Activated CD4-positive, alpha-beta T cell treated with anti-CD3 and anti-CD28 coated beads, Interleukin-2, amount 10 ng/mL, durations not matched to agents 7 days and 5 days (primary cell): ENCODE results near the gene IDH3A. TPM values are rescaled to one million over a fixed set of nuclear protein-coding genes. Genes with fewer than 3 reads are reported as not detected.

Source experiments
- CTCF ChIA-PET: fragments of 350-600 bp; sonication (Branson Sonifier 250); formaldehyde crosslinking; loops from one replicate; lab custom pipeline; 2021; ENCODE audit warnings: antibody characterized with exemption; lab: Charles Lee
- POLR2A ChIA-PET: fragments of 350-600 bp; sonication (Branson Sonifier 250); formaldehyde crosslinking; loops from one replicate; lab custom pipeline; 2021; ENCODE audit warnings: antibody characterized with exemption; lab: Charles Lee
- DNase-seq: peaks from one replicate; pipeline ENCODE4 v3.0.0-alpha.2; 2020
- H3K27ac Mint-ChIP-seq: one replicate; pipeline ENCODE4 v1.8.0; 2021; ENCODE audit warnings: mild to moderate bottlenecking, moderate library complexity, mixed read lengths
- H3K27me3 Mint-ChIP-seq: one replicate; pipeline ENCODE4 v1.8.0; 2021; ENCODE audit warnings: mixed read lengths
- H3K36me3 Mint-ChIP-seq: one replicate; pipeline ENCODE4 v1.8.0; 2021; ENCODE audit warnings: low read depth, mixed read lengths
- H3K4me1 Mint-ChIP-seq: one replicate; pipeline ENCODE4 v1.8.0; 2021; ENCODE audit warnings: mixed read lengths
- H3K4me3 Mint-ChIP-seq: one replicate; pipeline ENCODE4 v1.8.0; 2021; ENCODE audit warnings: mild to moderate bottlenecking, moderate library complexity, mixed read lengths
- H3K9me3 Mint-ChIP-seq: one replicate; pipeline ENCODE4 v1.8.0; 2021; ENCODE audit warnings: mixed read lengths
- total RNA-seq, 2 experiments: library from RNA; stranded (reverse); gene quantifications; one replicate each; pipeline ENCODE4 v1.2.3, GENCODE V29; 2021

The IDH3A gene
- total RNA-seq = 10 to 100 TPM; 65.1 to 71.2 TPM

- Mint-ChIP-seq H3K9me3 (no peaks in the 10 kb centered on the region), H3K27me3 (no peaks in the 10 kb centered on the region), H3K4me1 (peaks cover 41% of the 10 kb centered on the region), H3K4me3 (peak within 1 kb of the TSS; percentile 96), H3K27ac (peak within 1 kb of the TSS; percentile 94), H3K36me3 (peaks cover 15% of the 10 kb centered on the region)
- POLR2A ChIA-PET = interaction anchor here (0.7 to 1.0 kb wide), 2 partner anchors 19 to 23 kb away, joined by 3 to 4 read pairs; no protein-coding TSS in a partner anchor
- DNase-seq = peak; percentile 100
- CTCF ChIA-PET = interaction anchor here (0.7 to 2.4 kb wide), 12 partner anchors 8 to 46 kb away, joined by 3 to 8 read pairs (median 5); no protein-coding TSS in a partner anchor
These were observed at the start of gene IDH3A for GRCh38 chr15:78149068-78149804. IDH3A (plus strand) TSS chr15:78149362; CDS start chr15:78149404, 42 bp downstream.

DNA sequence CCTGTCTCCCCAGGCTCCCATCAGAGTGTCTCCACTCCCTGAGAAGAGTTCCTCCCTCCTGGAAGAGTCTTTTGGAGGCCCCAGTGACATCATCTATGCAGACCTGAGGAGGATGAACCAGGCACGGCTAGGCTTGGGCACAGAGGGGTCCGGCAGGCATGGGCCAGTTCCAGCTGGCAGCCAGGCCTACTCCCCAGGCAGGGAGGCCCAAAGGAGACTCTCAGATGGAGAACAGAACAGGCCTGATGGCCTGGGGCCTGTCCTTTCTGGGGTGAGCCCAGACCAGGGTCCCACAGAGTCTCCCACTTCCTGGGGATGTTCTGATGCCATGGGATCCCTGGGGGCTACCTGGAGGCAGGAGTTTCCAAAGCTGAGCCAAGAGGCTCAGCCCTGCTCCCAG, 48.3 kb upstream of the IDH3A start:
- POLR2A ChIA-PET = no interaction called here
- Mint-ChIP-seq H3K4me3 (no peak overlapping the region), H3K9me3 (no peaks in the 10 kb centered on the region), H3K4me1 (peaks cover 47% of the 10 kb centered on the region), H3K36me3 (no peaks in the 10 kb centered on the region), H3K27me3 (no peaks in the 10 kb centered on the region), H3K27ac (peak overlapping the region; percentile 72)
- no peak for DNase-seq
- CTCF ChIA-PET = interaction anchor here (1.2 to 2.0 kb wide), 5 partner anchors 9 to 58 kb away, joined by 3 to 8 read pairs (median 4); partner anchors contain the start of gene SH2D7

DNA sequence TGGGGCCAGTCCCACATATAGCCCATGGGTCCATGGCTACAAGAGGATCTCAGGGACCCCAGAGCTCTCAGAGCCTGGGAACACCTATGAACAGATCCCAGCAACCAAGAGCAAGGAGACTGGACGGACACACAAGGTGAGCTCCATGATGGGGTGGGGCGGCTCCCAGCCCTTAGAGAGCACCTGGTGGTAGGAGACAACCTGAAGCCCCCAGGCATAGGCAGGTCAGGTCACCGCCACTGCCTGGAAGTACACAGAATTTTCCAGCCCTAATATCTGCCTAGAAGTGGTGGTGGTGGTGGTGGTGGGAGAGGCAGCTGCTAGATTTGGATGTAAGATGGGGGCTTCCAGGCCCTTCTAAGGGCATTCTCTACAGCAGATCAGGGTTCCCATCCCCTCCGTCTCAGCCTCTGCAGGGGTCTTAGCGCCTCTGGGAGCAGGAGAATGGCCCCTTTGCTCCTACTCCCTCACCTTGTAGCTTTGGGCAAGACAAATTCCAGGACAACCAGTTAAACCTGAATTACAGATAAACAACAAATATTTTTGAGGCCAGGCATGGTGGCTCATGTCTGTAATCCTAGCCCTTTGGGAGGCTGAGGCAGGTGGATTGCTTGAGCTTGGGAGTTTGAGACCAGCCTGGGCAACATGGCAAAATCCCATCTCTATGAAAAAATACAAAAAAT, 47.6 kb upstream of the IDH3A start:
- Mint-ChIP-seq H3K36me3 (no peaks in the 10 kb centered on the region), H3K27ac (peak overlapping the region; percentile 72), H3K27me3 (no peaks in the 10 kb centered on the region), H3K9me3 (no peaks in the 10 kb centered on the region), H3K4me1 (peaks cover 54% of the 10 kb centered on the region), H3K4me3 (no peak overlapping the region)
- DNase-seq = no peak
- ChIA-PET POLR2A (no interaction called here), CTCF (interaction anchor here (0.6 to 2.0 kb wide), 9 partner anchors 8 to 142 kb away, joined by 3 to 8 read pairs (median 4); partner anchors contain the start of gene SH2D7)

GRCh38 chr15:78102211-78102610, 47.0 kb upstream of the IDH3A start:
- Mint-ChIP-seq H3K9me3 (no peaks in the 10 kb centered on the region), H3K4me3 (no peak overlapping the region), H3K4me1 (peaks cover 60% of the 10 kb centered on the region), H3K36me3 (no peaks in the 10 kb centered on the region), H3K27ac (peak overlapping the region; percentile 96), H3K27me3 (no peaks in the 10 kb centered on the region)
- POLR2A ChIA-PET = no interaction called here
- no peak for DNase-seq
- CTCF ChIA-PET = interaction anchor here (0.6 to 2.0 kb wide), 9 partner anchors 8 to 143 kb away, joined by 3 to 8 read pairs (median 4); partner anchors contain the start of gene SH2D7

- H3K4me1 Mint-ChIP-seq = peaks cover 65% of the 10 kb centered on the region
- POLR2A ChIA-PET = interaction anchor here (1.5 kb wide), 1 partner anchor 335 kb away, joined by 4 read pairs; the partner anchor contains the start of gene IREB2
- DNase-seq = no peak
- H3K9me3 Mint-ChIP-seq = no peaks in the 10 kb centered on the region
- H3K27ac Mint-ChIP-seq = peak overlapping the region; percentile 96
- CTCF ChIA-PET = interaction anchor here (0.8 to 2.0 kb wide), 9 partner anchors 9 to 148 kb away, joined by 3 to 8 read pairs (median 4); partner anchors contain the start of gene SH2D7
- H3K36me3 Mint-ChIP-seq = no peaks in the 10 kb centered on the region
- no peak overlapping the region for H3K4me3 Mint-ChIP-seq
- no peaks in the 10 kb centered on the region for H3K27me3 Mint-ChIP-seq
These were observed 46.4 kb upstream of the IDH3A start for GRCh38 chr15:78102741-78103140.

GRCh38 chr15:78103406-78104118, 45.6 kb upstream of the IDH3A start:
- no peaks in the 10 kb centered on the region for H3K36me3 Mint-ChIP-seq
- no peaks in the 10 kb centered on the region for H3K9me3 Mint-ChIP-seq
- ChIA-PET POLR2A (interaction anchor here (1.5 kb wide), 1 partner anchor 334 kb away, joined by 4 read pairs; the partner anchor contains the start of gene IREB2), CTCF (interaction anchor here (0.8 to 2.0 kb wide), 6 partner anchors 9 to 149 kb away, joined by 3 to 7 read pairs (median 4); no protein-coding TSS in a partner anchor)
- peak overlapping the region; percentile 40 for H3K4me3 Mint-ChIP-seq
- DNase-seq = peak; percentile 81
- H3K27me3 Mint-ChIP-seq = no peaks in the 10 kb centered on the region
- H3K27ac Mint-ChIP-seq = peak overlapping the region; percentile 96
- H3K4me1 Mint-ChIP-seq = peaks cover 69% of the 10 kb centered on the region

- H3K27me3 Mint-ChIP-seq = no peaks in the 10 kb centered on the region
- DNase-seq = no peak
- ChIA-PET POLR2A (interaction anchor here (1.5 kb wide), 1 partner anchor 334 kb away, joined by 4 read pairs; the partner anchor contains the start of gene IREB2), CTCF (interaction anchor here (1.0 to 1.3 kb wide), 4 partner anchors 20 to 150 kb away, joined by 3 to 5 read pairs (median 4); no protein-coding TSS in a partner anchor)
- no peaks in the 10 kb centered on the region for H3K36me3 Mint-ChIP-seq
- H3K4me3 Mint-ChIP-seq = peak overlapping the region; percentile 40
- peaks cover 73% of the 10 kb centered on the region for H3K4me1 Mint-ChIP-seq
- H3K27ac Mint-ChIP-seq = peak overlapping the region; percentile 96
- no peaks in the 10 kb centered on the region for H3K9me3 Mint-ChIP-seq
These were observed 45.1 kb upstream of the IDH3A start for GRCh38 chr15:78104119-78104479.

DNA sequence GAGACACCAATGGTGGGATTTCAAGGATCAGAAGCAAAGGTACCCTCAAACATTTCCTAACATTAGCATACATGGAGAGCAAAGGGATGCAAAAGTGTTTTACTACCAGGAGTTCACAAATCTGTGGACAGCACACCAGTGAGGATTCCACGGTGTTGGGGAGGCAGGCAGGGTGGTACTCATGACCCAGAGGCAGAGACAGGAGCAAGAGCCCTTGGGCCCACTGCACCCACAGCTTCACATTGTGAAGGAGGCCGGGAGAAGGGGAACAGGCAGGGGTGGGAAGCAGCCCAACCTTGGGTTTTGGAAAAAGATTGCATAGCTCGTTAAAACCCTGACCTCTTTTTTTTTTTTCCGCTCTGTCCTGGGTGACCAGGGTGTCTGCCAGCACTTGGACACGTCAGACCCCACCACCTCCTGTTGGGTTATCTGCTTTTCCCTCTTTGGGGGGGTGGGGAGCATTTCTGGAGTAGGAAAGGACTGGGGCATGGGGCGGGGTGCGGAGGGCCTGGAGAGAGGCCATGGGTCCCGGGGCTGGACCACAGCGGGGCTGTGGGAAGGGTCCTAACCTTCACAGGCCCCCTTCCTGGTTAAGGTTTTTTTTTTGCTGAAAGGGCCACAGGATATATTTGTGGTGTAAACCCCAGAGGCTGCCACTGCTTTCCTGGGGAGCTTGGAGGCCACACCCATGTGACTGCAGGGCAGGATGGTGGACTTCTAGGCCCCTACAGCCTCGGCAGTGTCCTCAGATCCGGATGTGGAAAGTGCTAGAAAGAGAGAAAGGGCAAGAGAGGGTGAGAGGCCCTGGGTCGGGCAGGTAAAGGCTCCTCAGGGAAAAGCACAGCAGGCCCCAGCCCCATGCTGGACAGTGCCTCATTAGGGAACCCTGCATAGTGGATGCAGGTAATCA, 44.3 kb upstream of the IDH3A start:
- Mint-ChIP-seq H3K27ac (peak overlapping the region; percentile 96), H3K9me3 (no peaks in the 10 kb centered on the region), H3K4me1 (peaks cover 73% of the 10 kb centered on the region), H3K27me3 (no peaks in the 10 kb centered on the region), H3K36me3 (no peaks in the 10 kb centered on the region), H3K4me3 (peak overlapping the region; percentile 17)
- ChIA-PET POLR2A (interaction anchor here (0.6 kb wide), 1 partner anchor 13 kb away, joined by 5 read pairs; the partner anchor contains the start of gene SH2D7), CTCF (interaction anchor here (0.7 to 1.5 kb wide), 6 partner anchors 7 to 140 kb away, joined by 3 to 4 read pairs (median 4); no protein-coding TSS in a partner anchor)
- DNase-seq = peak; percentile 34

- POLR2A ChIA-PET = interaction anchor here (0.6 kb wide), 1 partner anchor 13 kb away, joined by 5 read pairs; the partner anchor contains the start of gene SH2D7
These were observed 43.5 kb upstream of the IDH3A start for GRCh38 chr15:78105476-78106241.

DNA sequence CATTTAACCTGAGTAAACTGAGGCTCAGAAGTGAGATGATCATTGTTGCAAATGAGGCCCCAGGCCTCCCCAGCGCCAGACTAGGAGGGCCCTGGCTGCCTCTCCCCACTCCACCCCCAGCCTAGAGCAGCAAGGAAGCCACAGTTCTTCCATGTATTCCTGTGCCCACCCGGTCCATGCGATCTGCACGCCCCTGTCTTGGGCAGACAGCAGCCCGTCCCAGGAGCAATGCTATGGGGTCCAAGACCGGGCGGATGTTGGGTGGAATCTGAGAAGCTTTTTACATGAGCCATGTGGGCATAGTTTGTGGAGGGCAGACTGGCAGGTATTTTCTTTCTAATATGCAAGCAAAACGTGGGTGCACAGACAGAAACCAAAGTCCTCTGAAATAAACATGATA, 41.7 kb upstream of the IDH3A start:
- POLR2A ChIA-PET = no interaction called here
- no peak for DNase-seq
- Mint-ChIP-seq H3K36me3 (no peaks in the 10 kb centered on the region), H3K27ac (peak overlapping the region; percentile 33), H3K4me3 (no peak overlapping the region), H3K27me3 (no peaks in the 10 kb centered on the region), H3K4me1 (peaks cover 60% of the 10 kb centered on the region), H3K9me3 (no peaks in the 10 kb centered on the region)
- CTCF ChIA-PET = interaction anchor here (0.7 to 5.3 kb wide), 23 partner anchors 14 to 280 kb away, joined by 3 to 44 read pairs (median 7); partner anchors contain the start of genes CIB2 and SH2D7

More at GRCh38 chr15:78105476-78106241, 43.5 kb upstream of the IDH3A start:
- H3K27ac Mint-ChIP-seq = peak overlapping the region; percentile 96
- peaks cover 73% of the 10 kb centered on the region for H3K4me1 Mint-ChIP-seq
- H3K36me3 Mint-ChIP-seq = no peaks in the 10 kb centered on the region
- H3K4me3 Mint-ChIP-seq = peak overlapping the region; percentile 42
- DNase-seq = peak; percentile 34
- no peaks in the 10 kb centered on the region for H3K27me3 Mint-ChIP-seq
- CTCF ChIA-PET = interaction anchor here (0.7 to 1.5 kb wide), 7 partner anchors 8 to 140 kb away, joined by 3 to 4 read pairs (median 4); no protein-coding TSS in a partner anchor
- H3K9me3 Mint-ChIP-seq = no peaks in the 10 kb centered on the region
